Measurements from ENCODE around the gene SAMD13.

DNA sequence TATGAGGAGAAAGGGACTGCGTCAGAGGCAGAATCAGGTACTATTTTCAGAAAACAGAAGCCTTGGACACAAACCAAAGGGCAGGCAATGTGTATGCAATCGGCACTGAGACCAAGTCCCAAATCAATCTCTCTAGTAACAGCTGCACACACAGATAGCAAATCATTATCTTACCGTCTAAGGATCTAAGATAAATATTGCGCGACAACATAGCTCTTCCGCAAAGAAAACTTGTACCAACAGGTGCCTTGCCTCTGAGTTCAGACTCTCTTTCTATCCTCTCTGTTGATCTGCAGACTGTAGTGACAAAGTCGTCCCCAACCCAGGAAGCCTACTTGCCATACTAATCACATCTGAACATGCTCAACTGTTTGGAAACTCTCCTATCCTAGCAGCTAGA is 22.6 kb upstream of the SAMD13 start:
- TF ChIP-seq, protein P1, sequence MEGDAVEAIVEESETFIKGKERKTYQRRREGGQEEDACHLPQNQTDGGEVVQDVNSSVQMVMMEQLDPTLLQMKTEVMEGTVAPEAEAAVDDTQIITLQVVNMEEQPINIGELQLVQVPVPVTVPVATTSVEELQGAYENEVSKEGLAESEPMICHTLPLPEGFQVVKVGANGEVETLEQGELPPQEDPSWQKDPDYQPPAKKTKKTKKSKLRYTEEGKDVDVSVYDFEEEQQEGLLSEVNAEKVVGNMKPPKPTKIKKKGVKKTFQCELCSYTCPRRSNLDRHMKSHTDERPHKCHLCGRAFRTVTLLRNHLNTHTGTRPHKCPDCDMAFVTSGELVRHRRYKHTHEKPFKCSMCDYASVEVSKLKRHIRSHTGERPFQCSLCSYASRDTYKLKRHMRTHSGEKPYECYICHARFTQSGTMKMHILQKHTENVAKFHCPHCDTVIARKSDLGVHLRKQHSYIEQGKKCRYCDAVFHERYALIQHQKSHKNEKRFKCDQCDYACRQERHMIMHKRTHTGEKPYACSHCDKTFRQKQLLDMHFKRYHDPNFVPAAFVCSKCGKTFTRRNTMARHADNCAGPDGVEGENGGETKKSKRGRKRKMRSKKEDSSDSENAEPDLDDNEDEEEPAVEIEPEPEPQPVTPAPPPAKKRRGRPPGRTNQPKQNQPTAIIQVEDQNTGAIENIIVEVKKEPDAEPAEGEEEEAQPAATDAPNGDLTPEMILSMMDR (IDR thresholded peaks at IDR 0.05): peak; percentile 7; the same call in 1 of the 2 replicates
- TF ChIP-seq, protein P2, sequence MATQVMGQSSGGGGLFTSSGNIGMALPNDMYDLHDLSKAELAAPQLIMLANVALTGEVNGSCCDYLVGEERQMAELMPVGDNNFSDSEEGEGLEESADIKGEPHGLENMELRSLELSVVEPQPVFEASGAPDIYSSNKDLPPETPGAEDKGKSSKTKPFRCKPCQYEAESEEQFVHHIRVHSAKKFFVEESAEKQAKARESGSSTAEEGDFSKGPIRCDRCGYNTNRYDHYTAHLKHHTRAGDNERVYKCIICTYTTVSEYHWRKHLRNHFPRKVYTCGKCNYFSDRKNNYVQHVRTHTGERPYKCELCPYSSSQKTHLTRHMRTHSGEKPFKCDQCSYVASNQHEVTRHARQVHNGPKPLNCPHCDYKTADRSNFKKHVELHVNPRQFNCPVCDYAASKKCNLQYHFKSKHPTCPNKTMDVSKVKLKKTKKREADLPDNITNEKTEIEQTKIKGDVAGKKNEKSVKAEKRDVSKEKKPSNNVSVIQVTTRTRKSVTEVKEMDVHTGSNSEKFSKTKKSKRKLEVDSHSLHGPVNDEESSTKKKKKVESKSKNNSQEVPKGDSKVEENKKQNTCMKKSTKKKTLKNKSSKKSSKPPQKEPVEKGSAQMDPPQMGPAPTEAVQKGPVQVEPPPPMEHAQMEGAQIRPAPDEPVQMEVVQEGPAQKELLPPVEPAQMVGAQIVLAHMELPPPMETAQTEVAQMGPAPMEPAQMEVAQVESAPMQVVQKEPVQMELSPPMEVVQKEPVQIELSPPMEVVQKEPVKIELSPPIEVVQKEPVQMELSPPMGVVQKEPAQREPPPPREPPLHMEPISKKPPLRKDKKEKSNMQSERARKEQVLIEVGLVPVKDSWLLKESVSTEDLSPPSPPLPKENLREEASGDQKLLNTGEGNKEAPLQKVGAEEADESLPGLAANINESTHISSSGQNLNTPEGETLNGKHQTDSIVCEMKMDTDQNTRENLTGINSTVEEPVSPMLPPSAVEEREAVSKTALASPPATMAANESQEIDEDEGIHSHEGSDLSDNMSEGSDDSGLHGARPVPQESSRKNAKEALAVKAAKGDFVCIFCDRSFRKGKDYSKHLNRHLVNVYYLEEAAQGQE (IDR thresholded peaks at IDR 0.05; ENCODE audit: insufficient read depth in 1 of 2, low read depth in 2 of 2, low read length in 1 of 2): no peak
- TF ChIP-seq SIN3A (IDR thresholded peaks at IDR 0.05; ENCODE audit: borderline replicate concordance, insufficient read depth, low read depth, low read length) (no peak), POLR2AphosphoS5 (IDR thresholded peaks at IDR 0.05; ENCODE audit: low read depth, low read length) (no peak), TCF7L2 (IDR thresholded peaks at IDR 0.05; ENCODE audit: low read depth, low read length) (no peak)

Data from Panc1 (cell line).